ENCODE measurements around the gene TMEM95. TPM values are rescaled to one million over a fixed set of nuclear protein-coding genes. Genes with fewer than 3 reads are reported as not detected.

Gene TMEM95
- total RNA-seq, 1 experiment from 2014 or later = not detected

DNA sequence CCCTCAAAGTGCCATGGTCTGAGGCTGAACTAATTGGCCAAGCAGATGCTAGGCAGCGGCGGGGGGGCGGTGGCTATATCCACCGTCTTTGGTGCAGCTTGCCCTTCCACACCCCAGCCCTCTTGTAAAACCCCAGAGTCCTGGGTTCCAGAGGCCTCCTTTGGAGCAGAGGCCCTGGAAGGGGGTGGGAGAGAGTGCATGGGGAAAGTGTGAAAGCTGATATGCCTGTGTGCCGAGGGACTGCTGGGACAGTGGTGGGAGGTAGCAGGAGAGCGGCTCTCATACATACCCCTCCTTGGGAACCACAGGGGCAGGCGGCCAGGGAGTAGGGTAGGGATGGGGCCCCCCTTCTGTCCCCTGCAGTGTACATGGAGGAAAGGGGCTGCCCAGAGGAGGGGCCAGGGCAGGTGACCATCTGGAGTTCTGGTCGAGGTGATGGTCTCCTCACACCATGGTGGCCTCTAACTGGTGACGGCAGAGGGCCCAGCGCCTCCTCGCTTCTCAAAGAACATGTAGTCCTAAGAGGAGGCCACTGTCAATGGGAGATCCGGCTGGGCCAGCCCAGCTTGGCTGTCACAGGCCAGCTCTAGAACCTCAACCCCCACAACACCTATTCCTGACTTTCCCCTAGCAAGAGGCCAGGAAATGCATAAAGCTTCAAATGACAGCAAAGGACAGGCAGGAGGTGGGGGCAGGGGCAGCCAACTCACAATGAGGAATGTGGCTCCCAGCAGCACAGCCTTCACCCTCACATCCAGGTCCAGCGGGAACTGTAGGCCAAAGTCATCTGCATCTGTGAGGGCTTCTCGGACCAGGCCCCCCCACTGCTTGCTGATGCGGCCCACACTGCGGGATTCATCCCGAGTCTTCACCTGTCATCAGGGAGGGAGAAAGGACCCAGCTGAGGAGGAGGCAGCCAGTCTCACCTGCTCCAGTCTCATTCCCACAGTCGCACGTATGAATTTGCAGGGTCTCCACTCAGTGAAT lies 35.3 kb downstream of the TMEM95 start (continued):
- TF ChIP-seq, protein P1, sequence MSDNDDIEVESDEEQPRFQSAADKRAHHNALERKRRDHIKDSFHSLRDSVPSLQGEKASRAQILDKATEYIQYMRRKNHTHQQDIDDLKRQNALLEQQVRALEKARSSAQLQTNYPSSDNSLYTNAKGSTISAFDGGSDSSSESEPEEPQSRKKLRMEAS (IDR thresholded peaks at IDR 0.05) = no peak

DNA sequence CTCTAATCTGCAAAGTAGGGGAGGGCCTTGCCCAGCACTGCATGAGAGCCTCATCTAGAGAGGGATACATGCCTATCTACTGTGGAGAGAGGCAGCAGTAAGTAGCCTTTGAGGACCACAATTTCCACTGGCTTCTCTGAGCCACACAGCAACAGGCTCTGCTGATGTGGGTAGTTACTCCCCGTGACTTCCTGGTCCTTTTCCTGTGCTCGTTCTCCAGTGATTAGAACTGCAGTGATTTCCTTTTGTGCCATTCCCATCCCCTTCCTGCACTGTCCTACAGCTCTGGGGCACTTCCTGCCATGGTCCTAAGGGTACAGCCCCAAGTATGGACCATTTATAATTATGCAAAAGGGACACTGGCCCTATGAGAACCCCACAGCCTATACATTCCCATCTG lies 36.4 kb downstream of the TMEM95 start:
- Histone ChIP-seq H3K9me3 (ENCODE audit: control insufficient read depth in 1 of 2, insufficient read depth in 1 of 2, low read depth in 1 of 2, low read length in 2 of 2) (no peaks in the 10 kb centered on the region), H3K27ac (ENCODE audit: low read depth, low read length) (no peak overlapping the region), H3K4me3 (replicated peaks in 1 of 2; ENCODE audit: low read depth in 1 of 2, low read length in 2 of 2) (no peak overlapping the region), H4K20me1 (ENCODE audit: insufficient read depth) (no peaks in the 10 kb centered on the region), H3K9ac (ENCODE audit: low read length) (no peak overlapping the region), H3K79me2 (ENCODE audit: insufficient read depth, low read length) (0 out of 2 replicates have a peak, but pooled peaks cover 7% of the 10 kb centered on the region), H2AFZ (ENCODE audit: low read depth, low read length, poor library complexity, severe bottlenecking) (no peak overlapping the region), H3K9me2 (ENCODE audit: insufficient read depth) (no peaks in the 10 kb centered on the region), H3K4me1 (ENCODE audit: control insufficient read depth in 1 of 2, insufficient read depth in 2 of 2, low read length in 2 of 2) (peaks cover 7 to 22% of the 10 kb centered on the region in 2 experiments; a peak in 3 of 4 replicates), H3K36me3 (ENCODE audit: control insufficient read depth in 1 of 2, insufficient read depth in 2 of 2, low read length in 2 of 2) (peaks cover 10 to 18% of the 10 kb centered on the region in 2 experiments; a peak in 3 of 4 replicates), H3K27me3 (ENCODE audit: insufficient read depth, low read length) (no peaks in the 10 kb centered on the region), H3K4me2 (ENCODE audit: low read length) (no peak overlapping the region)
- CTCF ChIA-PET = no interaction called here
- ATAC-seq (no peak), DNase-seq (ENCODE audit: low read depth, low spot score) (no peak)
- TF ChIP-seq CEBPB (IDR thresholded peaks at IDR 0.05; ENCODE audit: low read depth) (no peak), SRF (IDR thresholded peaks at IDR 0.05; ENCODE audit: low read depth) (no peak), SP1 (IDR thresholded peaks at IDR 0.05; ENCODE audit: low read depth) (no peak), EZH2phosphoT487 (IDR thresholded peaks at IDR 0.05; ENCODE audit: borderline replicate concordance) (no peak), FOSL1 (IDR thresholded peaks at IDR 0.05; ENCODE audit: low read depth) (no peak), JUND (IDR thresholded peaks at IDR 0.05) (no peak)
- TF ChIP-seq, protein P2, sequence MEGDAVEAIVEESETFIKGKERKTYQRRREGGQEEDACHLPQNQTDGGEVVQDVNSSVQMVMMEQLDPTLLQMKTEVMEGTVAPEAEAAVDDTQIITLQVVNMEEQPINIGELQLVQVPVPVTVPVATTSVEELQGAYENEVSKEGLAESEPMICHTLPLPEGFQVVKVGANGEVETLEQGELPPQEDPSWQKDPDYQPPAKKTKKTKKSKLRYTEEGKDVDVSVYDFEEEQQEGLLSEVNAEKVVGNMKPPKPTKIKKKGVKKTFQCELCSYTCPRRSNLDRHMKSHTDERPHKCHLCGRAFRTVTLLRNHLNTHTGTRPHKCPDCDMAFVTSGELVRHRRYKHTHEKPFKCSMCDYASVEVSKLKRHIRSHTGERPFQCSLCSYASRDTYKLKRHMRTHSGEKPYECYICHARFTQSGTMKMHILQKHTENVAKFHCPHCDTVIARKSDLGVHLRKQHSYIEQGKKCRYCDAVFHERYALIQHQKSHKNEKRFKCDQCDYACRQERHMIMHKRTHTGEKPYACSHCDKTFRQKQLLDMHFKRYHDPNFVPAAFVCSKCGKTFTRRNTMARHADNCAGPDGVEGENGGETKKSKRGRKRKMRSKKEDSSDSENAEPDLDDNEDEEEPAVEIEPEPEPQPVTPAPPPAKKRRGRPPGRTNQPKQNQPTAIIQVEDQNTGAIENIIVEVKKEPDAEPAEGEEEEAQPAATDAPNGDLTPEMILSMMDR (IDR thresholded peaks at IDR 0.05 in 2 of 3, conservative IDR thresholded peaks at IDR 0.05 in 1 of 3; ENCODE audit: borderline replicate concordance in 1 of 3, insufficient read depth in 1 of 3, low read depth in 2 of 3, low read length in 2 of 3) = no peak
- BruUV-seq (replicated peaks) = no TSS peak
- RAD21 ChIA-PET (ENCODE audit: low non-redundant PET in 1 of 2, low total read pairs in 2 of 2, uncharacterized antibody in 2 of 2, unreplicated experiment in 2 of 2) = no interaction called here
- intact Hi-C loops (cut with micrococcal nuclease) = loop anchor here (5.0 kb wide), 1 partner anchor 34 kb away; the partner anchor contains the start of gene TMEM95
- POLR2A ChIA-PET = no interaction called here
